GM12892 (cell line): Measurements from ENCODE around the gene BCL2L2.

Experiments used
- POLR2A ChIP-seq: IDR thresholded peaks from 2 replicates; pipeline ENCODE4 v1.6.1; 2011; ENCODE audit warnings: low read depth, low read length, control low read depth
- POLR2AphosphoS5 ChIP-seq: IDR thresholded peaks from 2 replicates; pipeline ENCODE4 v1.6.1; 2011; ENCODE audit warnings: low read depth, low read length, control low read depth

DNA sequence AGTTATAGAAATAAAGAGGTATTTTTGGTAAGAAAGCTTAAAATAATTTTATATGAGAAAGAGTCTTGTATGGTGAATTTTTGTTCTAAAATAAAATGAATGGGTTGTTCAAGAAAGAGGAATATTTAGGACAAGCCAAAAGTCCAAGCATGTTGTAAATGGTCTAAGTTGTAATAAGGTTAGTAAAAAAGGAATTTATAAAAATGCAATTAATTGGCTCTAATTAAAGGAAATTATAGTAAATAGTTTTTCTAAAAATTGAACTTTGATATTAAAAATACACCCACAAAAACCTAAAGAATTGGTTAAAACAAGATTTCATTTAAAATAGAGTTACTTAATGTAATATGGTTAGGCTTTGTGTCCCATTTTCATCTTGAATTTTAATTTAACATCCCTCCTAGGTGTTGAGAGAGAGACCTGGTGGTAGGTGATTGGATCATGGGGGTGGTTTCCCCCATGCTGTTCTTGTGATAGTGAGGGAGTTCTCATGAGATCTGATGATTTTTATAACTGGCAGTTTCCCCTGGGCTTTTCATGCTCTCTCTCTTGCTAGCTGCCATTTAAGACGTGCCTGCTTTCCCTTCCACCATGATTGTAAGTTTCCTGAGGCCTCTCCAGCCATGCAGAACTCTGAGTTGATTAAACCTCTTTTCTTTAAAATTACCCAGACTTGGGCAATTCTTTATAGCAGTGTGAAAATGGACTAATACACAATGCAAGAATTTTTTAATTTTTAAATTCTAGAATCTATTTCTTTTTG is 33.1 kb downstream of the BCL2L2 start:
- no peak for TF ChIP-seq POLR2AphosphoS5
- no peak for TF ChIP-seq POLR2A
